ENCODE data around the gene TLK2. TPM values are rescaled to one million over a fixed set of nuclear protein-coding genes. Genes with fewer than 3 reads are reported as not detected.

TLK2 gene
- total RNA-seq, 1 experiment from 2014 or later: 40.5 TPM

DNA sequence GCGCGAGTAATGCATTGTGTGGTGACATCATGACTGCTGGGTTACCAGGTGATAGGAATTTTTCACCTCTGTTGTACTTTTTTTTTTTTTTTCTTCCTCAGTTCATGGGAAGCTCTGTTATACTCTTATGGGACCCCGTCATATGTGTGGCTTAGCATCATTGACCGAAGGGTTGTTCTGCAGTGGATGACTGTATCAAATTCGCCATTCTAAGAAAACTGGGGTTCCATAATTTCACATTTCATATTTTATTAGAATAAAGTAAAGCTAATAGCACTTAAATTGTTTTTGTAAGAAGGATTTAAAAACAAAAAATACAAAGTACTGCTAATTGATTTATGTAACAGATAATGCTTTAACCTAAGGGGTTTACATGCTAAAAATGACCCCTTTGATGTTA lies 116.9 kb downstream of the TLK2 start:
- ATAC-seq (no peak), DNase-seq (no peak)
- H3K4me3 ChIP-seq (ENCODE audit: low read length): no peak overlapping the region
- H3K27me3 ChIP-seq (ENCODE audit: low read length): no peaks in the 10 kb centered on the region
- CTCF ChIA-PET: no interaction called here
- POLR2A ChIA-PET (ENCODE audit: unreplicated experiment): no interaction called here
- intact Hi-C loops (cut with micrococcal nuclease): no loop called here
- TF ChIP-seq, protein P1, sequence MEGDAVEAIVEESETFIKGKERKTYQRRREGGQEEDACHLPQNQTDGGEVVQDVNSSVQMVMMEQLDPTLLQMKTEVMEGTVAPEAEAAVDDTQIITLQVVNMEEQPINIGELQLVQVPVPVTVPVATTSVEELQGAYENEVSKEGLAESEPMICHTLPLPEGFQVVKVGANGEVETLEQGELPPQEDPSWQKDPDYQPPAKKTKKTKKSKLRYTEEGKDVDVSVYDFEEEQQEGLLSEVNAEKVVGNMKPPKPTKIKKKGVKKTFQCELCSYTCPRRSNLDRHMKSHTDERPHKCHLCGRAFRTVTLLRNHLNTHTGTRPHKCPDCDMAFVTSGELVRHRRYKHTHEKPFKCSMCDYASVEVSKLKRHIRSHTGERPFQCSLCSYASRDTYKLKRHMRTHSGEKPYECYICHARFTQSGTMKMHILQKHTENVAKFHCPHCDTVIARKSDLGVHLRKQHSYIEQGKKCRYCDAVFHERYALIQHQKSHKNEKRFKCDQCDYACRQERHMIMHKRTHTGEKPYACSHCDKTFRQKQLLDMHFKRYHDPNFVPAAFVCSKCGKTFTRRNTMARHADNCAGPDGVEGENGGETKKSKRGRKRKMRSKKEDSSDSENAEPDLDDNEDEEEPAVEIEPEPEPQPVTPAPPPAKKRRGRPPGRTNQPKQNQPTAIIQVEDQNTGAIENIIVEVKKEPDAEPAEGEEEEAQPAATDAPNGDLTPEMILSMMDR (conservative IDR thresholded peaks at IDR 0.05; ENCODE audit: low read depth, low read length): no peak
- no peak for TF ChIP-seq EZH2phosphoT487 (IDR thresholded peaks at IDR 0.05; ENCODE audit: borderline replicate concordance, low read length)
- TF ChIP-seq EZH2 (IDR thresholded peaks at IDR 0.05; ENCODE audit: low read length, unreplicated experiment): no peak
- H3K79me2 ChIP-seq (ENCODE audit: low read length): no peaks in the 10 kb centered on the region
- no peaks in the 10 kb centered on the region for H4K20me1 ChIP-seq (ENCODE audit: low read length)
- BruUV-seq (replicated peaks): no TSS peak
- H3K27ac ChIP-seq (ENCODE audit: low read length): no peak overlapping the region
- H3K36me3 ChIP-seq (ENCODE audit: low read depth, low read length): peaks cover 40% of the 10 kb centered on the region
- H3K9me2 ChIP-seq (replicated peaks; ENCODE audit: low read length): no peaks in the 10 kb centered on the region
- no peak overlapping the region for H2AFZ ChIP-seq (ENCODE audit: low read length)
- H3K4me2 ChIP-seq (ENCODE audit: low read length): no peak overlapping the region
- H3K9ac ChIP-seq (ENCODE audit: low read length): no peak overlapping the region
- H3F3A ChIP-seq (ENCODE audit: low read length, unreplicated experiment): no peaks in the 10 kb centered on the region
- H3K4me1 ChIP-seq (ENCODE audit: insufficient read depth, low read length): peaks cover 18% of the 10 kb centered on the region
- H3K9me3 ChIP-seq (ENCODE audit: low read length): no peaks in the 10 kb centered on the region

DNA sequence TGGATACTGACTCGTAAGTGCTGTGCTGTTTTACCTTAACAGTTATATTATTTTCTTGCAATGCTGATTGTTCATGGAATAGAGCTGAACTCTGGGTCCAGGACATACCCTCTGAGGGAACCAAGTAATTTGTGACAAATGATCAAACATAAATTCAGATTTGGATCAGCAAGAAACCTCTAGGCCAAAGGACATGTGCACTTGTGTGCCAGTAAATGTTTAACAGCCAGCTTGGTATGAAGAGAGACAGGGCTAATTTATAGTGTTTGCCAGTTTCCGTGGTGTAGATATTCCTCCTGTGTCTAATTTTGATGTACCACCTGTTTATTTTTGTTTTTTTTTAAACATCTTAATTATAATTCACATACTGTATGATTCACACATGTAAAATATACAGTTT lies 118.0 kb downstream of the TLK2 start:
- no peak overlapping the region for H2AFZ ChIP-seq (ENCODE audit: low read length)
- peaks cover 15% of the 10 kb centered on the region for H3K4me1 ChIP-seq (ENCODE audit: insufficient read depth, low read length)
- DNase-seq: no peak
- H3K9ac ChIP-seq (ENCODE audit: low read length): no peak overlapping the region
- H4K20me1 ChIP-seq (ENCODE audit: low read length): no peaks in the 10 kb centered on the region
- H3K79me2 ChIP-seq (ENCODE audit: low read length): no peaks in the 10 kb centered on the region
- no peak overlapping the region for H3K4me3 ChIP-seq (ENCODE audit: low read length)
- no peak overlapping the region for H3K27ac ChIP-seq (ENCODE audit: low read length)
- no TSS peak for BruUV-seq (replicated peaks)
- no peaks in the 10 kb centered on the region for H3K27me3 ChIP-seq (ENCODE audit: low read length)
- no peak overlapping the region for H3K4me2 ChIP-seq (ENCODE audit: low read length)
- no peaks in the 10 kb centered on the region for H3F3A ChIP-seq (ENCODE audit: low read length, unreplicated experiment)
- H3K9me3 ChIP-seq (ENCODE audit: low read length): no peaks in the 10 kb centered on the region
- ChIA-PET CTCF (no interaction called here), POLR2A (ENCODE audit: unreplicated experiment) (no interaction called here)
- no peaks in the 10 kb centered on the region for H3K9me2 ChIP-seq (replicated peaks; ENCODE audit: low read length)
- TF ChIP-seq, protein P1 (conservative IDR thresholded peaks at IDR 0.05; ENCODE audit: low read depth, low read length): no peak
- no peak for TF ChIP-seq EZH2 (IDR thresholded peaks at IDR 0.05; ENCODE audit: low read length, unreplicated experiment)
- peaks cover 45% of the 10 kb centered on the region for H3K36me3 ChIP-seq (ENCODE audit: low read depth, low read length)
- ATAC-seq: no peak
- intact Hi-C loops (cut with micrococcal nuclease): no loop called here

DNA sequence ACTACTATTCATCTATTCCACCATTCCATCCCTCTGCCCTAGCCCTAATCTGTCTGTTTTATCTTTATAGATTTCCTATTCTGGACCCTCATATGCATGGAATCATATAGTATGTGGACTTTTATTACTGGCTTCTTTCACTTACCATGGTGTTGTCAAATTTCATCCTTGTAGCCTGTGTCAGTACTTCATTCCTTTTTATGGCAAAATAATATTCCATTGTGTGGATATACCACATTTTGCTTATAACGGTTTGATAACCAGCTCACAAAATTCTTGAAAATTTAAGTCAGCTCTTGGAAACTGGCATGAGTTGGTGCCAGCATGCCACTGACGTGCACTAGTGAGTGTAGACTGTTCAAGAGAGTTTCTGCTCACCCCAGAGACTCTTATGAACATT lies 118.5 kb downstream of the TLK2 start:
- Histone ChIP-seq H3K9ac (ENCODE audit: low read length) (no peak overlapping the region), H3K4me1 (ENCODE audit: insufficient read depth, low read length) (peaks cover 10% of the 10 kb centered on the region), H4K20me1 (ENCODE audit: low read length) (no peaks in the 10 kb centered on the region), H3F3A (ENCODE audit: low read length, unreplicated experiment) (no peaks in the 10 kb centered on the region), H2AFZ (ENCODE audit: low read length) (no peak overlapping the region), H3K79me2 (ENCODE audit: low read length) (no peaks in the 10 kb centered on the region), H3K4me3 (ENCODE audit: low read length) (no peak overlapping the region), H3K27me3 (ENCODE audit: low read length) (no peaks in the 10 kb centered on the region), H3K9me2 (replicated peaks; ENCODE audit: low read length) (no peaks in the 10 kb centered on the region), H3K4me2 (ENCODE audit: low read length) (no peak overlapping the region), H3K36me3 (ENCODE audit: low read depth, low read length) (peaks cover 46% of the 10 kb centered on the region), H3K27ac (ENCODE audit: low read length) (no peak overlapping the region), H3K9me3 (ENCODE audit: low read length) (no peaks in the 10 kb centered on the region)
- ChIA-PET CTCF (no interaction called here), POLR2A (ENCODE audit: unreplicated experiment) (no interaction called here)
- ATAC-seq (no peak), DNase-seq (no peak)
- no TSS peak for BruUV-seq (replicated peaks)
- intact Hi-C loops (cut with micrococcal nuclease): no loop called here
- TF ChIP-seq, protein P1 (conservative IDR thresholded peaks at IDR 0.05; ENCODE audit: low read depth, low read length): no peak
- no peak for TF ChIP-seq EZH2 (IDR thresholded peaks at IDR 0.05; ENCODE audit: low read length, unreplicated experiment)
- no peak for TF ChIP-seq EZH2phosphoT487 (IDR thresholded peaks at IDR 0.05; ENCODE audit: borderline replicate concordance, low read length)

Data from PC-3 (cell line).